Transverse colon (tissue), 3 donors: ENCODE data around the gene SOX8.

ENCODE experiments used
- POLR2A ChIP-seq: fragments of 450-650 bp; IDR thresholded peaks from one replicate; pipeline ENCODE4 v1.6.1; 2016; ENCODE audit warnings: antibody characterized with exemption, mild to moderate bottlenecking, moderate library complexity
- TF ChIP-seq, protein P1 (sequence below), 5 experiments: fragments of 200-600 bp in 3 of 5; fragments of 450-650 bp in 2 of 5; sonication (generic) in 3 of 5; IDR thresholded peaks; 1 replicate in 2 of 5; 2 replicates in 3 of 5; pipeline ENCODE4 v1.5.1; 2016 to 2017; ENCODE audit warnings: antibody characterized with exemption in 5 of 5, inconsistent platforms in 3 of 5, mild to moderate bottlenecking in 2 of 5, moderate library complexity in 1 of 5

DNA sequence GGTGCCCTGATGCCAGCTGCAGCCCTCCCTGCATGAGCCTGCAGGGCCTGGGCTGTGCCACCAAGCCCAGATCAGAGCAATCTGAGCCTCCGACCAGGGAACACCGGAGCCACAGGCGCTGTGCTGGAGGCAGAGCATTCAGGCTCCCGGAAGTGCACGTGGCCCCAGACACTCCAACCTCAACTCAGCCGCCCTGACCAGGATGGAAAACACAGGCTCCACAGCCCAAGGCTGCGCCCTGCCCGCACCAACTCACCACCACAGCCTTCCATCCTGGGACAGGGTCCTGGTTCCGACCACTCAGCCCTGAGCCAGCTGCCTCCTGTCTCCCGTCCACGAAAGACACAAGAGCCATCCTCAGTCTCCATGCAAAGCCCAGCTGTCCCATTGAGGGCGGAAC lies 29.2 kb upstream of the SOX8 start:
- no peak for TF ChIP-seq POLR2A
- TF ChIP-seq, protein P1, sequence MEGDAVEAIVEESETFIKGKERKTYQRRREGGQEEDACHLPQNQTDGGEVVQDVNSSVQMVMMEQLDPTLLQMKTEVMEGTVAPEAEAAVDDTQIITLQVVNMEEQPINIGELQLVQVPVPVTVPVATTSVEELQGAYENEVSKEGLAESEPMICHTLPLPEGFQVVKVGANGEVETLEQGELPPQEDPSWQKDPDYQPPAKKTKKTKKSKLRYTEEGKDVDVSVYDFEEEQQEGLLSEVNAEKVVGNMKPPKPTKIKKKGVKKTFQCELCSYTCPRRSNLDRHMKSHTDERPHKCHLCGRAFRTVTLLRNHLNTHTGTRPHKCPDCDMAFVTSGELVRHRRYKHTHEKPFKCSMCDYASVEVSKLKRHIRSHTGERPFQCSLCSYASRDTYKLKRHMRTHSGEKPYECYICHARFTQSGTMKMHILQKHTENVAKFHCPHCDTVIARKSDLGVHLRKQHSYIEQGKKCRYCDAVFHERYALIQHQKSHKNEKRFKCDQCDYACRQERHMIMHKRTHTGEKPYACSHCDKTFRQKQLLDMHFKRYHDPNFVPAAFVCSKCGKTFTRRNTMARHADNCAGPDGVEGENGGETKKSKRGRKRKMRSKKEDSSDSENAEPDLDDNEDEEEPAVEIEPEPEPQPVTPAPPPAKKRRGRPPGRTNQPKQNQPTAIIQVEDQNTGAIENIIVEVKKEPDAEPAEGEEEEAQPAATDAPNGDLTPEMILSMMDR (IDR thresholded peaks at IDR 0.05) = no peak
